Thyroid gland (tissue), 4 donors: Measurements from ENCODE around the gene JHY.

Experiments
- POLR2A ChIP-seq, 2 donors: fragments of 450-650 bp; IDR thresholded peaks; one replicate each; pipeline ENCODE4 v1.6.1; 2017; ENCODE audit warnings: antibody characterized with exemption in 2 of 2, mild to moderate bottlenecking in 2 of 2, moderate library complexity in 1 of 2
- TF ChIP-seq, protein P1 (sequence below), 6 experiments: fragments of 200-600 bp in 3 of 6; fragments of 450-650 bp in 3 of 6; sonication (generic) in 3 of 6; IDR thresholded peaks; one replicate each; pipeline ENCODE4 v1.5.1; 2016 to 2019; ENCODE audit warnings: antibody characterized with exemption in 6 of 6, mild to moderate bottlenecking in 2 of 6, inconsistent platforms in 1 of 6, moderate library complexity in 1 of 6

- no peak for TF ChIP-seq POLR2A (IDR thresholded peaks at IDR 0.05)
- TF ChIP-seq, protein P1, sequence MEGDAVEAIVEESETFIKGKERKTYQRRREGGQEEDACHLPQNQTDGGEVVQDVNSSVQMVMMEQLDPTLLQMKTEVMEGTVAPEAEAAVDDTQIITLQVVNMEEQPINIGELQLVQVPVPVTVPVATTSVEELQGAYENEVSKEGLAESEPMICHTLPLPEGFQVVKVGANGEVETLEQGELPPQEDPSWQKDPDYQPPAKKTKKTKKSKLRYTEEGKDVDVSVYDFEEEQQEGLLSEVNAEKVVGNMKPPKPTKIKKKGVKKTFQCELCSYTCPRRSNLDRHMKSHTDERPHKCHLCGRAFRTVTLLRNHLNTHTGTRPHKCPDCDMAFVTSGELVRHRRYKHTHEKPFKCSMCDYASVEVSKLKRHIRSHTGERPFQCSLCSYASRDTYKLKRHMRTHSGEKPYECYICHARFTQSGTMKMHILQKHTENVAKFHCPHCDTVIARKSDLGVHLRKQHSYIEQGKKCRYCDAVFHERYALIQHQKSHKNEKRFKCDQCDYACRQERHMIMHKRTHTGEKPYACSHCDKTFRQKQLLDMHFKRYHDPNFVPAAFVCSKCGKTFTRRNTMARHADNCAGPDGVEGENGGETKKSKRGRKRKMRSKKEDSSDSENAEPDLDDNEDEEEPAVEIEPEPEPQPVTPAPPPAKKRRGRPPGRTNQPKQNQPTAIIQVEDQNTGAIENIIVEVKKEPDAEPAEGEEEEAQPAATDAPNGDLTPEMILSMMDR (IDR thresholded peaks at IDR 0.05), result no peak
Observed at GRCh38 chr11:122917311-122917710, 34.8 kb downstream of the JHY start.
